ENCODE results near the gene FAM72B. TPM values are rescaled to one million over a fixed set of nuclear protein-coding genes. Genes with fewer than 3 reads are reported as not detected.
"Not testable (repeated sequence)": the region's sequence is repeated elsewhere in the genome, so short reads cannot be mapped to it uniquely, and the experiment has no call there.

Gene FAM72B
- polyA plus RNA-seq, 1 donor: 1.8 TPM

- H3K27ac ChIP-seq (ENCODE audit: low read length); H3K36me3 ChIP-seq (ENCODE audit: control insufficient read depth, insufficient read depth, low read length); H3K4me1 ChIP-seq (ENCODE audit: control insufficient read depth, insufficient read depth, low read length); DNase-seq; H3K9me3 ChIP-seq (ENCODE audit: control insufficient read depth, low read depth, low read length); H3K4me3 ChIP-seq (ENCODE audit: low read length); H3K27me3 ChIP-seq (ENCODE audit: control insufficient read depth, insufficient read depth, low read length): not testable (repeated sequence)
- WGBS (ENCODE audit: insufficient coverage, low lambda C conversion rate): no CpG with 5 or more reads among the region's 2 CpGs
Observed at GRCh38 chr1:121167225-121167738, 16.9 kb downstream of the FAM72B start.

DNA sequence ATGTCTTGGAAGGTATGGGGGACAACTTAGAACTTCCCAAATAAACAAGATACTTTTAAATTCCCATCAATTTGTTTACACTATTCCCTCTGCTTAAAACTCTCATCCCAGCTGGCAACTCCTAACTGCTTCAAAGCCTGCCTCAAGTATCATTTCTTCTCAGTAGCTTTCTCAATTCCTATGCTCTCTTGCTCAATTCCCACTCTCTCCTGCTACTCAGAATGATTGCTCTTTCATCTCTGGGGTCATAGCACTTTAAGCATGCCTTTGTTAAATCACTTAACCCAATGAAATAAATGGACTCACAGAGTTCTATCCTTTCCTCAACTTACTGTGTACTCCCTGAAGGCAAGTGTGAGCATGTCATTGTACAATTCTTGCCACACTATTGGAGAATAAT lies 18.8 kb downstream of the FAM72B start:
- H3K4me3 ChIP-seq (ENCODE audit: low read length); H3K27ac ChIP-seq (ENCODE audit: low read length); H3K27me3 ChIP-seq (ENCODE audit: control insufficient read depth, insufficient read depth, low read length); H3K4me1 ChIP-seq (ENCODE audit: control insufficient read depth, insufficient read depth, low read length); H3K36me3 ChIP-seq (ENCODE audit: control insufficient read depth, insufficient read depth, low read length); H3K9me3 ChIP-seq (ENCODE audit: control insufficient read depth, low read depth, low read length): not testable (repeated sequence)
- DNase-seq: peak in 1 of 2 donors; percentile 1

DNA sequence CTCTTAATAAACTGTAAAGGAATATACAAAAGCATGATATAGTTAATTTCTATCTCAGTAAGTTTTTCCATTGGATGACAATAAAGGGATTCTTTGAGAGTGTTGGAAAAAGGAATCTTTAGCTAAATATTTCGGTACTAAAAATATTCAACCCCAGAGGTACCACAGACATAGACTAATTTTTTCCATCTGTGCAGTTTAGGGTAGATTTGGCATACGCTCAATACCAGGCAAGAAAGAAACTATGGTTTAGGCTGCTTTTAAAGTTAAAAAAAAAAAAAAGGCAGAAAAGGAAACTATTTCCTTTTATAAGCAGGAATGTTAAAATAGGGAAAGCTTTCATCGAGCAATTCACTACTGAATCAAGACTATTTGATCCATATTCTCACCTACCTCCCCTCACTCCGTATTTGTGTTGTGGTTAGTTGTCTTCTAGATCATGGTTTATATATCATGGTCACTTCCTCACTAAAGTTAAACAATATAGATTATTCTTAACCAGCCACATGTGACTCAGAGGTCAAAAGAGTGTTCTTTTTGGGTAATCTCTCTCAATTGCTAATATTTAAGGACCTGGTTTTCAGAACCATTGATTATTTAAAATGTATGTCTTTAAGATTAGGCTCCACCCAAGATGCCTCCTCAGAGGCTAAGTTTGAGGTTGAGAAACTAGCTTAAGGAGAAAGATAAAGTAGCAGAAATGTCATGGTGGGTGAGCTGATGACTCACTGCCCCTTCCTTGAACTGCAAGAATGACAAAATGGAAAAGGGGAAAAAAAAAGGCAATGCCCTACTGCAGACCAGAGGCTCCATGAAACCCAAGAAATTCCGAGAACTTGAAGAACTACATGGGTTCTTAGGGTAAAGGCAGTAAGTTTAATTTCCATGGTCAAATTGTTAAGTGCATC lies 20.0 kb downstream of the FAM72B start:
- H3K4me3 ChIP-seq (ENCODE audit: low read length); H3K9me3 ChIP-seq (ENCODE audit: control insufficient read depth, low read depth, low read length); H3K27ac ChIP-seq (ENCODE audit: low read length); H3K4me1 ChIP-seq (ENCODE audit: control insufficient read depth, insufficient read depth, low read length); H3K27me3 ChIP-seq (ENCODE audit: control insufficient read depth, insufficient read depth, low read length); H3K36me3 ChIP-seq (ENCODE audit: control insufficient read depth, insufficient read depth, low read length); DNase-seq: not testable (repeated sequence)
- WGBS (ENCODE audit: insufficient coverage, low lambda C conversion rate): no CpG with 5 or more reads among the region's 5 CpGs

DNA sequence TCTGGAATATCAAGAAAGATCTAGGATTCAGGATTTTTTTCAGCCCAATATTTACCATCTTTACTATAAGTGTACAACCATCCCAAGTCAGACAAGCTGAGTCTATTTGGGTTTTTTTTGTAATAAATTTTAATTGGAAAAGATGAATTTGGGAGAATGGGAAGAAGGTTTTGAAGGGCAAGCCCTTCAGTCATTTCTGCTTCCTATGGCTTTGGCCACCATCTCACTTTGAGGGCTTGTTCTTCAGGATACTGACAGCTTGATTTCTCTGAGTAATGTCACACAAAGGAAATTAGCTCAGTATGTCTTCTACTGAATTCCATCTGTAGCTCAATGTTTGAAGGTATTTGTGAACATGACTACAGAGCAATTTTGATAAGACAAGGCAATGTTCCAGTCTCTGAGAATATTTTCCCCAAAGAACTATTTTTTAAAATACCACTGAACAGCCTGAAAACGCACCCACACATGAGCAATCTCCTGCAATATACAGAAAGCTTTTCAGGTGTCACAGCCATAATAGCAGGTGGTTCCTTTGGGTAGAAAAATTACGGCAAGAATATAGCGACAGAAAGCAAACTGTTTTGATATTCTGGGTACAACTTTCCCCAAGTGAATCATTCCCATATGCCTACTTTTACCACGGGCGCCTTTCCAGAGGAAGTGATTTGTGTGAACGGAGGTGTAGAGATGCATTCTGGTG lies 22.8 kb downstream of the FAM72B start:
- not testable (repeated sequence) for H3K4me3 ChIP-seq (ENCODE audit: low read length); DNase-seq; H3K27me3 ChIP-seq (ENCODE audit: control insufficient read depth, insufficient read depth, low read length); H3K36me3 ChIP-seq (ENCODE audit: control insufficient read depth, insufficient read depth, low read length); H3K27ac ChIP-seq (ENCODE audit: low read length); H3K9me3 ChIP-seq (ENCODE audit: control insufficient read depth, low read depth, low read length); H3K4me1 ChIP-seq (ENCODE audit: control insufficient read depth, insufficient read depth, low read length)
- no CpG with 5 or more reads among the region's 6 CpGs for WGBS (ENCODE audit: insufficient coverage, low lambda C conversion rate)

DNA sequence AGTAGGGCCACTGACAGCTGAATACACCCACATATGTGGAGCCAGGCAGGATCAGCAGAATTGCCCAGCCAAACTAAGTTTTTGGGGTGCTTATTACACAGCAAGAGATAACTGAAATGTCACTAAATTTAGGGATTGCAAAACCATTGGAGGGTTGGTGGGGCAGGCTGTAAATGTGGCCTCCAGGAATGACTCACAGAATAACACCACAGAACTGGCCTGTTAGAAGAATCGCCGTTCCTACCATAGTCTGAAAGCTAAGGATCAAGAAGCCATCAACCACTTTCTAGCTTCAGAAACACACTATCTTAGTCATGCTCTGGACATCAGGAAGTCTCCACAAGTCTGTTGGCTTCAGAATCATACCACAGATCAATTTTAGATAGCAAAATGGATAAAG lies 24.0 kb downstream of the FAM72B start:
- no CpG with 5 or more reads among the region's 2 CpGs for WGBS (ENCODE audit: insufficient coverage, low lambda C conversion rate)
- not testable (repeated sequence) for H3K36me3 ChIP-seq (ENCODE audit: control insufficient read depth, insufficient read depth, low read length); DNase-seq; H3K4me1 ChIP-seq (ENCODE audit: control insufficient read depth, insufficient read depth, low read length); H3K27ac ChIP-seq (ENCODE audit: low read length); H3K9me3 ChIP-seq (ENCODE audit: control insufficient read depth, low read depth, low read length); H3K4me3 ChIP-seq (ENCODE audit: low read length); H3K27me3 ChIP-seq (ENCODE audit: control insufficient read depth, insufficient read depth, low read length)

GRCh38 chr1:121157609-121158008 lies 26.5 kb downstream of the FAM72B start:
- not testable (repeated sequence) for H3K36me3 ChIP-seq (ENCODE audit: control insufficient read depth, insufficient read depth, low read length); H3K4me1 ChIP-seq (ENCODE audit: control insufficient read depth, insufficient read depth, low read length); H3K4me3 ChIP-seq (ENCODE audit: low read length); H3K27me3 ChIP-seq (ENCODE audit: control insufficient read depth, insufficient read depth, low read length); H3K27ac ChIP-seq (ENCODE audit: low read length); DNase-seq; H3K9me3 ChIP-seq (ENCODE audit: control insufficient read depth, low read depth, low read length)
- no CpG with 5 or more reads among the region's 2 CpGs for WGBS (ENCODE audit: insufficient coverage, low lambda C conversion rate)

DNA sequence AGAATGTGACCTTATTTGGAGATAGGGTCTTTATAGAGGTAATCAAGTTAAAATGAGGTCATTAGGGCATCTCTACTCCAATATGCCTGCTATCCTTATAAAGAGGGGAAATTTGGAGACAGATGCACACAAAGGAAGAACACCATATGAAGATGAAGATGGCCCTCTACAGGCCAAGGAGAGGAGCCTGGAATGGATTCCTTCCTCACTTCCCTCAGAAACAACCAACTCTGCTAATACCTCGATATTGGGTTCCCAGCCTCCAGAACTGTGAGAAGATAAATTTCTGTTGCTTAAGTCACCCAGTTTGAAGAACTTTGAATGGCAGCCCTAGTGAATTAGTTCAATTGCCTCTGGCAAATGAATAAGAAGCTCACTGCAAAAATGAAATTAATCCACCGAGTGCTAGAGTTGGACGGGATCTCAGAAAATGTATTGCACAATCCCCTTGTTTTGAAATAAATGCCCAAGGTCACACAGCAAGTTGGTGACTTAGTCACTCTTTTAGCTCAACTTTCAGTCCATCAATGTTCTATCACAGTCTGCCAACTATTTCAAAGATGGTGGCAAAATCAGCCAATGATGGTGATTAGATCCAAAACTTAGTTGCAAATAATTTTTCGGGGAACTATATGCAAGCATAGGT lies 27.1 kb downstream of the FAM72B start:
- WGBS (ENCODE audit: insufficient coverage, low lambda C conversion rate): no CpG with 5 or more reads among the region's 4 CpGs
- not testable (repeated sequence) for H3K27ac ChIP-seq (ENCODE audit: low read length); H3K36me3 ChIP-seq (ENCODE audit: control insufficient read depth, insufficient read depth, low read length); H3K9me3 ChIP-seq (ENCODE audit: control insufficient read depth, low read depth, low read length); DNase-seq; H3K4me1 ChIP-seq (ENCODE audit: control insufficient read depth, insufficient read depth, low read length); H3K4me3 ChIP-seq (ENCODE audit: low read length); H3K27me3 ChIP-seq (ENCODE audit: control insufficient read depth, insufficient read depth, low read length)

DNA sequence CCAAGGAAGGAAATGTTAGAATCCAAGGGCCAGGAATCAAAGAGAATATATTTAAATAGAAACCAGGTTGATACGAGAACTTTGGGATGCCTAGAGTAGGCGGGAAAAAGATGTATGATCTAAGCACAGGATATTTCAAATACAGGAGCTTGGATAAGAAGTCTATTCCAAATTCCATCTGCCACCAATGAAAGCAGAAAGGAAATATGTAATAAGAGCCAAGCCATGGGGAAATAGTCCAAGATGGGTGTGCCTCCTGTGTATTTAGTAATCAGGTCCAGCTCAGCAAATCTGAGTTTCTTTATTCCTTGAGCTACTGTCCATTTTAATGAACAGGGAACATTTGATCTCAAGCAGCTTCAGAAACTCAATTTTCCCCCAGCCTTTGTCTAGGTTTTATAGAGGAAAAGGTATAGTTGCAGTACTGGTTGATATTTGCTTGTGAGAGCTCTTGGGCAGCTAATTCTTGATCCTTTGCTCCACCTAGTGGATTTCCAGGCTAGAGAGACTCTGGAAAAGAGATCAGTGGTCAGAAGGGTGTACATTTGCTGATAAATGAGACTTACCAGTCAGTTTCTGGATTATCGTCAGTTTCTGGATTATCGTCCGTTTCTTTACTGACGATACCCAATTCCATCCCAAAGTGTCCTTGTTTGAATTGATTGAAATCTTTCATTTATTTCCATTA lies 28.3 kb downstream of the FAM72B start:
- DNase-seq: peak in 1 of 2 donors; percentile 0
- not testable (repeated sequence) for H3K4me1 ChIP-seq (ENCODE audit: control insufficient read depth, insufficient read depth, low read length); H3K9me3 ChIP-seq (ENCODE audit: control insufficient read depth, low read depth, low read length); H3K27ac ChIP-seq (ENCODE audit: low read length); H3K4me3 ChIP-seq (ENCODE audit: low read length); H3K27me3 ChIP-seq (ENCODE audit: control insufficient read depth, insufficient read depth, low read length); H3K36me3 ChIP-seq (ENCODE audit: control insufficient read depth, insufficient read depth, low read length)
- WGBS (ENCODE audit: insufficient coverage, low lambda C conversion rate): no CpG with 5 or more reads among the region's 6 CpGs

- not testable (repeated sequence) for H3K27me3 ChIP-seq (ENCODE audit: control insufficient read depth, insufficient read depth, low read length); H3K4me3 ChIP-seq (ENCODE audit: low read length); H3K27ac ChIP-seq (ENCODE audit: low read length); H3K4me1 ChIP-seq (ENCODE audit: control insufficient read depth, insufficient read depth, low read length); DNase-seq; H3K9me3 ChIP-seq (ENCODE audit: control insufficient read depth, low read depth, low read length); H3K36me3 ChIP-seq (ENCODE audit: control insufficient read depth, insufficient read depth, low read length)
- no CpG with 5 or more reads among the region's 2 CpGs for WGBS (ENCODE audit: insufficient coverage, low lambda C conversion rate)
Observed at GRCh38 chr1:121154811-121155210, 29.3 kb downstream of the FAM72B start.

GRCh38 chr1:121152788-121153187 lies 31.4 kb downstream of the FAM72B start:
- H3K27ac ChIP-seq (ENCODE audit: low read length); H3K27me3 ChIP-seq (ENCODE audit: control insufficient read depth, insufficient read depth, low read length); H3K9me3 ChIP-seq (ENCODE audit: control insufficient read depth, low read depth, low read length); H3K36me3 ChIP-seq (ENCODE audit: control insufficient read depth, insufficient read depth, low read length); H3K4me3 ChIP-seq (ENCODE audit: low read length); DNase-seq; H3K4me1 ChIP-seq (ENCODE audit: control insufficient read depth, insufficient read depth, low read length): not testable (repeated sequence)

All from large intestine (tissue), 3 donors.